CD4-positive, CD25-positive, alpha-beta regulatory T cell (primary cell): ENCODE data around the gene PDE4B. TPM values are rescaled to one million over a fixed set of nuclear protein-coding genes. Genes with fewer than 3 reads are reported as not detected.
"Not testable (repeated sequence)": the region's sequence is repeated elsewhere in the genome, so short reads cannot be mapped to it uniquely, and the experiment has no call there.

Experiments used
- ATAC-seq, 2 donors: fragments of 150-1000 bp; cut with Tn5 transposase; one replicate each; pipeline ENCODE4 v1.10.0; 2021; ENCODE audit warnings: low read depth in 2 of 2, moderate number of reproducible peaks in 2 of 2, moderate library complexity in 1 of 2
- DNase-seq, 3 donors: peaks; one replicate each; pipeline versions ENCODE4 v3.0.0 to v3.0.0-alpha.2; 2012 to 2022; ENCODE audit warnings: mixed read lengths in 1 of 3
- H3K27ac ChIP-seq: one replicate; pipeline ENCODE4 v1.7.0; 2013; ENCODE audit warnings: mild to moderate bottlenecking, low read length; ENCODE audit not compliant: insufficient read depth, poor library complexity, severe bottlenecking
- H3K27me3 ChIP-seq: one replicate; pipeline ENCODE4 v1.7.0; 2013; ENCODE audit warnings: low read length; ENCODE audit not compliant: control insufficient read depth, insufficient read depth
- H3K36me3 ChIP-seq: one replicate; pipeline ENCODE4 v1.7.0; 2013; ENCODE audit warnings: mild to moderate bottlenecking, low read length, moderate library complexity; ENCODE audit not compliant: control insufficient read depth, insufficient read depth
- H3K4me1 ChIP-seq: 2 replicates; pipeline ENCODE4 v1.7.0; 2013; ENCODE audit warnings: mild to moderate bottlenecking, low read length; ENCODE audit not compliant: insufficient read depth, control insufficient read depth, poor library complexity, severe bottlenecking
- H3K4me3 ChIP-seq: one replicate; pipeline ENCODE4 v1.7.0; 2013; ENCODE audit warnings: low read depth, mild to moderate bottlenecking, low read length, moderate library complexity
- H3K9me3 ChIP-seq, 2 experiments: 1 replicate in 1 of 2; 2 replicates in 1 of 2; pipeline ENCODE4 v1.7.0; 2013; ENCODE audit warnings: low read length in 2 of 2, mild to moderate bottlenecking in 1 of 2, moderate library complexity in 1 of 2; ENCODE audit not compliant: control insufficient read depth in 2 of 2
- H3K27ac Mint-ChIP-seq, 3 donors: one replicate each; pipeline ENCODE4 v1.8.0; 2020 to 2022; ENCODE audit warnings: mild to moderate bottlenecking in 3 of 3, mixed read lengths in 3 of 3, moderate library complexity in 2 of 3
- H3K27me3 Mint-ChIP-seq: one replicate; pipeline ENCODE4 v1.8.0; 2022; ENCODE audit warnings: mild to moderate bottlenecking, mixed read lengths
- H3K36me3 Mint-ChIP-seq: one replicate; pipeline ENCODE4 v1.8.0; 2020; ENCODE audit warnings: mixed read lengths
- H3K4me1 Mint-ChIP-seq, 4 donors: one replicate each; pipeline ENCODE4 v1.8.0; 2020 to 2022; ENCODE audit warnings: mixed read lengths in 4 of 4, mild to moderate bottlenecking in 1 of 4
- H3K4me3 Mint-ChIP-seq, 4 donors: one replicate each; pipeline ENCODE4 v1.8.0; 2020 to 2022; ENCODE audit warnings: mild to moderate bottlenecking in 4 of 4, mixed read lengths in 4 of 4, moderate library complexity in 3 of 4
- H3K9me3 Mint-ChIP-seq, 7 donors: one replicate each; pipeline ENCODE4 v1.8.0; 2020 to 2022; ENCODE audit warnings: mixed read lengths in 7 of 7, mild to moderate bottlenecking in 3 of 7, moderate library complexity in 2 of 7
- polyA plus RNA-seq, 4 donors: library from polyadenylated mRNA; unstranded; fragments of 300-500 nt; fragmentation: Illumina TruSeq; gene quantifications; one replicate each; pipeline ENCODE4 v1.2.3, GENCODE V29; 2021
- total RNA-seq: library from RNA; stranded (reverse); gene quantifications from one replicate; pipeline ENCODE4 v1.2.3, GENCODE V29; 2022

Gene PDE4B
- total and polyA plus RNA-seq, 5 donors from 2014 or later, result 63.9 to 200 (median 75.4) TPM

- ATAC-seq, result no peak
- Mint-ChIP-seq H3K27ac (peak overlapping the region in 1 of 3 donors; percentile 45), H3K4me3 (no peak overlapping the region), H3K4me1 (peaks cover 15 to 38% (median 23%) of the 10 kb centered on the region in 4 donors), H3K27me3 (no peaks in the 10 kb centered on the region), H3K9me3 (peaks cover 4 to 19% (median 7%) of the 10 kb centered on the region in 7 donors), H3K36me3 (peaks cover 5% of the 10 kb centered on the region)
- Histone ChIP-seq H3K36me3 (no peaks in the 10 kb centered on the region), H3K27ac (no peak overlapping the region), H3K4me3 (no peak overlapping the region), H3K27me3 (no peaks in the 10 kb centered on the region), H3K4me1 (no peaks in the 10 kb centered on the region), H3K9me3 (peaks cover 13 to 24% of the 10 kb centered on the region in 2 experiments)
- no peak for DNase-seq
These were observed 621.1 kb downstream of the PDE4B start for GRCh38 chr1:66413838-66414175.

- Mint-ChIP-seq H3K27ac (peak overlapping the region in 1 of 3 donors; percentile 8), H3K9me3 (peaks cover under 1 to 25% (median 9%) of the 10 kb centered on the region in 7 donors), H3K36me3 (peaks cover 5% of the 10 kb centered on the region), H3K4me3 (no peak overlapping the region), H3K27me3 (no peaks in the 10 kb centered on the region), H3K4me1 (peaks cover 14 to 35% (median 20%) of the 10 kb centered on the region in 4 donors)
- no peaks in the 10 kb centered on the region for H3K36me3 ChIP-seq
- H3K27ac ChIP-seq, result no peak overlapping the region
- ATAC-seq (no peak), DNase-seq (no peak)
- H3K4me3 ChIP-seq, result no peak overlapping the region
- H3K9me3 ChIP-seq, result peaks cover 13 to 24% of the 10 kb centered on the region in 2 experiments
- H3K27me3 ChIP-seq, result no peaks in the 10 kb centered on the region
- H3K4me1 ChIP-seq, result no peaks in the 10 kb centered on the region
These were observed 622.6 kb downstream of the PDE4B start for GRCh38 chr1:66415281-66415680.

- H3K4me3 ChIP-seq, result no peak overlapping the region
- peaks cover 13 to 24% of the 10 kb centered on the region in 2 experiments for H3K9me3 ChIP-seq
- no peak overlapping the region for H3K27ac ChIP-seq
- Mint-ChIP-seq H3K4me3 (no peak overlapping the region), H3K9me3 (peaks cover 0 to 25% (median 9%) of the 10 kb centered on the region in 7 donors), H3K36me3 (peaks cover 5% of the 10 kb centered on the region), H3K27me3 (no peaks in the 10 kb centered on the region), H3K4me1 (peaks cover 9 to 30% (median 15%) of the 10 kb centered on the region in 4 donors), H3K27ac (peak overlapping the region in 1 of 3 donors; percentile 27)
- ATAC-seq (no peak), DNase-seq (no peak)
- H3K27me3 ChIP-seq, result no peaks in the 10 kb centered on the region
- H3K36me3 ChIP-seq, result no peaks in the 10 kb centered on the region
- H3K4me1 ChIP-seq, result no peaks in the 10 kb centered on the region
These were observed 623.2 kb downstream of the PDE4B start for GRCh38 chr1:66415866-66416265.

- peaks cover 4 to 25% (median 11%) of the 10 kb centered on the region in 4 donors for H3K4me1 Mint-ChIP-seq
- DNase-seq (no peak), ATAC-seq (no peak)
- Histone ChIP-seq H3K9me3 (peaks cover 13 to 24% of the 10 kb centered on the region in 2 experiments), H3K27ac (no peak overlapping the region), H3K4me3 (no peak overlapping the region), H3K27me3 (no peaks in the 10 kb centered on the region), H3K36me3 (no peaks in the 10 kb centered on the region), H3K4me1 (no peaks in the 10 kb centered on the region)
- no peak overlapping the region for H3K4me3 Mint-ChIP-seq
- peaks cover 0 to 25% (median 9%) of the 10 kb centered on the region in 7 donors for H3K9me3 Mint-ChIP-seq
- no peaks in the 10 kb centered on the region for H3K27me3 Mint-ChIP-seq
- H3K36me3 Mint-ChIP-seq, result peaks cover 5% of the 10 kb centered on the region
- H3K27ac Mint-ChIP-seq, result no peak overlapping the region
These were observed 623.6 kb downstream of the PDE4B start for GRCh38 chr1:66416295-66416694.

- ATAC-seq, result no peak
- H3K4me3 Mint-ChIP-seq, result no peak overlapping the region
- H3K9me3 Mint-ChIP-seq, result peaks cover 0 to 23% (median 9%) of the 10 kb centered on the region in 7 donors
These were observed 625.3 kb downstream of the PDE4B start for GRCh38 chr1:66418021-66418420.

GRCh38 chr1:66420171-66420570 is 627.5 kb downstream of the PDE4B start:
- DNase-seq, H3K36me3 Mint-ChIP-seq, H3K36me3 ChIP-seq, H3K4me3 Mint-ChIP-seq, H3K4me3 ChIP-seq, H3K27ac Mint-ChIP-seq, H3K27me3 Mint-ChIP-seq, ATAC-seq, H3K27ac ChIP-seq, H3K4me1 Mint-ChIP-seq, H3K4me1 ChIP-seq, H3K27me3 ChIP-seq: not testable (repeated sequence)
- H3K9me3 Mint-ChIP-seq, result peaks cover 0 to 23% (median 9%) of the 10 kb centered on the region in 7 donors
- peaks cover 13 to 24% of the 10 kb centered on the region in 2 experiments for H3K9me3 ChIP-seq

More at GRCh38 chr1:66418021-66418420, 625.3 kb downstream of the PDE4B start:
- no peaks in the 10 kb centered on the region for H3K27me3 Mint-ChIP-seq
- H3K4me1 Mint-ChIP-seq, result peaks cover 2 to 13% (median 7%) of the 10 kb centered on the region in 4 donors
- peaks cover 13 to 24% of the 10 kb centered on the region in 2 experiments for H3K9me3 ChIP-seq
- no peak overlapping the region for H3K4me3 ChIP-seq
- H3K27ac Mint-ChIP-seq, result no peak overlapping the region
- no peaks in the 10 kb centered on the region for H3K27me3 ChIP-seq
- H3K27ac ChIP-seq, result no peak overlapping the region
- H3K4me1 ChIP-seq, result no peaks in the 10 kb centered on the region
- DNase-seq, result no peak
- peaks cover 5% of the 10 kb centered on the region for H3K36me3 Mint-ChIP-seq
- H3K36me3 ChIP-seq, result no peaks in the 10 kb centered on the region

GRCh38 chr1:66420906-66421305 is 628.2 kb downstream of the PDE4B start:
- not testable (repeated sequence) for H3K36me3 ChIP-seq, DNase-seq, H3K27me3 ChIP-seq, ATAC-seq, H3K27me3 Mint-ChIP-seq, H3K4me1 Mint-ChIP-seq, H3K27ac ChIP-seq, H3K4me1 ChIP-seq, H3K36me3 Mint-ChIP-seq, H3K4me3 ChIP-seq, H3K4me3 Mint-ChIP-seq
- Mint-ChIP-seq H3K27ac (peak overlapping the region in 1 of 3 donors; percentile 48), H3K9me3 (peaks cover 0 to 23% (median 9%) of the 10 kb centered on the region in 7 donors)
- peaks cover 13 to 24% of the 10 kb centered on the region in 2 experiments for H3K9me3 ChIP-seq

- Histone ChIP-seq H3K4me3 (no peak overlapping the region), H3K4me1 (no peaks in the 10 kb centered on the region), H3K36me3 (no peaks in the 10 kb centered on the region), H3K9me3 (peaks cover 9 to 11% of the 10 kb centered on the region in 2 experiments), H3K27me3 (no peaks in the 10 kb centered on the region), H3K27ac (no peak overlapping the region)
- Mint-ChIP-seq H3K36me3 (peaks cover 5% of the 10 kb centered on the region), H3K9me3 (peaks cover 0 to 16% (median 9%) of the 10 kb centered on the region in 7 donors), H3K4me3 (no peak overlapping the region), H3K27me3 (no peaks in the 10 kb centered on the region), H3K27ac (no peak overlapping the region), H3K4me1 (peaks cover 0 to 6% (median 2%) of the 10 kb centered on the region in 4 donors)
- DNase-seq (no peak), ATAC-seq (no peak)
These were observed 630.1 kb downstream of the PDE4B start for GRCh38 chr1:66422804-66423203.
